Measurements from ENCODE around the gene STK32C. TPM values are rescaled to one million over a fixed set of nuclear protein-coding genes. Genes with fewer than 3 reads are reported as not detected.

STK32C gene
- total RNA-seq, 1 donor from 2014 or later, result 13.6 TPM

DNA sequence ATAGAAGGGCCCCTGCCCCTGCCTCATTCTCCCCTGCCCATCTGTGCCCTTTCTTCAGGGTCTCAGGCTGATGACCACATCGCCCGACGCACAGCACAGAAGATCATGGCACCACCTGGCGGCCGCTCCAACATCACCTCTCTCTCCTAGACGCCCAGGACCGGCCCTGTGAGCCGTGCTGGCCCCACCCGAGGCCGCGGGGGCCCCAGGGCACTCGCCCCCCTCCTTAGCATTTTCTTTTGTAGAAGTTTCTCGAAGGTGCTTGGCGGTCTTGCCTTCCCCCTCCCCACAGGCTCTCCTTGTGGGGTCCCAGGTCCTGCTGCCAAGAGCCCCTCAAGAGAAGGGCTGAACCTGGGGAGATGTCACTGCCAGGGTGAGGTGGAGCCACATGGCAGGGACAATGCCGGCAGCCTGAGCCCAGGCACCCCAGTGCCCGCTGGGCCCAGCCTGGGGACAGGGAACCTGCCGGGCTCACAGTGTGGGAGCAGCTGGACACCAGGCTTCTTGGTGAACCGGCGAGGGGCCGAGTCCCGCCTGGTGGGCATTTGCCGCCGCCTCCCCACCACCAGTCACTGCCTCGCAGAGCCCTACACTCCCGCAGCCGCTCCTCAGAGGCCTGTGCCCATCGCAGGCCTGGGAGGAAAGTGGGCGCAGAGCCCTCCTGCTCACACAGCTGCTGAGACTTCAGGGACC is 102.8 kb downstream of the STK32C start:
- Histone ChIP-seq H3K4me3 (ENCODE audit: insufficient read depth, low read depth, low read length) (no peak overlapping the region), H3K4me2 (ENCODE audit: low read length) (no peak overlapping the region), H3K79me2 (ENCODE audit: insufficient read depth, low read length) (no peaks in the 10 kb centered on the region), H3K27me3 (ENCODE audit: insufficient read depth, low read length) (no peaks in the 10 kb centered on the region), H2AFZ (ENCODE audit: low read depth, low read length) (no peak overlapping the region), H3K36me3 (ENCODE audit: insufficient read depth, low read length) (no peaks in the 10 kb centered on the region), H3K27ac (ENCODE audit: low read depth, low read length) (no peak overlapping the region), H4K20me1 (ENCODE audit: insufficient read depth, low read length) (no peaks in the 10 kb centered on the region), H3K9me3 (ENCODE audit: insufficient read depth, low read depth, low read length) (no peaks in the 10 kb centered on the region), H3K9ac (ENCODE audit: low read length) (no peak overlapping the region), H3K4me1 (ENCODE audit: insufficient read depth, low read length) (no peaks in the 10 kb centered on the region)
- TF ChIP-seq EZH2 (IDR thresholded peaks at IDR 0.05; ENCODE audit: insufficient read depth, low read length), result no peak
- TF ChIP-seq, protein P1, sequence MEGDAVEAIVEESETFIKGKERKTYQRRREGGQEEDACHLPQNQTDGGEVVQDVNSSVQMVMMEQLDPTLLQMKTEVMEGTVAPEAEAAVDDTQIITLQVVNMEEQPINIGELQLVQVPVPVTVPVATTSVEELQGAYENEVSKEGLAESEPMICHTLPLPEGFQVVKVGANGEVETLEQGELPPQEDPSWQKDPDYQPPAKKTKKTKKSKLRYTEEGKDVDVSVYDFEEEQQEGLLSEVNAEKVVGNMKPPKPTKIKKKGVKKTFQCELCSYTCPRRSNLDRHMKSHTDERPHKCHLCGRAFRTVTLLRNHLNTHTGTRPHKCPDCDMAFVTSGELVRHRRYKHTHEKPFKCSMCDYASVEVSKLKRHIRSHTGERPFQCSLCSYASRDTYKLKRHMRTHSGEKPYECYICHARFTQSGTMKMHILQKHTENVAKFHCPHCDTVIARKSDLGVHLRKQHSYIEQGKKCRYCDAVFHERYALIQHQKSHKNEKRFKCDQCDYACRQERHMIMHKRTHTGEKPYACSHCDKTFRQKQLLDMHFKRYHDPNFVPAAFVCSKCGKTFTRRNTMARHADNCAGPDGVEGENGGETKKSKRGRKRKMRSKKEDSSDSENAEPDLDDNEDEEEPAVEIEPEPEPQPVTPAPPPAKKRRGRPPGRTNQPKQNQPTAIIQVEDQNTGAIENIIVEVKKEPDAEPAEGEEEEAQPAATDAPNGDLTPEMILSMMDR (IDR thresholded peaks at IDR 0.05; ENCODE audit: insufficient read depth, low read depth, low read length), result no peak
- DNase-seq (ENCODE audit: low read depth) (no peak), FAIRE-seq (no peak)
- peaks cover 2% of the 10 kb centered on the region for H3K27me3 Mint-ChIP-seq (ENCODE audit: low read depth, unreplicated experiment)
- no peak overlapping the region for H3K4me3 Mint-ChIP-seq (ENCODE audit: unreplicated experiment)
- H3K9me3 Mint-ChIP-seq (ENCODE audit: unreplicated experiment), result no peaks in the 10 kb centered on the region
- H3K4me1 Mint-ChIP-seq (ENCODE audit: low read depth, unreplicated experiment), result no peaks in the 10 kb centered on the region
- peaks cover 6% of the 10 kb centered on the region for H3K36me3 Mint-ChIP-seq (ENCODE audit: low read depth, unreplicated experiment)
- H3K27ac Mint-ChIP-seq (ENCODE audit: unreplicated experiment), result no peak overlapping the region

DNA sequence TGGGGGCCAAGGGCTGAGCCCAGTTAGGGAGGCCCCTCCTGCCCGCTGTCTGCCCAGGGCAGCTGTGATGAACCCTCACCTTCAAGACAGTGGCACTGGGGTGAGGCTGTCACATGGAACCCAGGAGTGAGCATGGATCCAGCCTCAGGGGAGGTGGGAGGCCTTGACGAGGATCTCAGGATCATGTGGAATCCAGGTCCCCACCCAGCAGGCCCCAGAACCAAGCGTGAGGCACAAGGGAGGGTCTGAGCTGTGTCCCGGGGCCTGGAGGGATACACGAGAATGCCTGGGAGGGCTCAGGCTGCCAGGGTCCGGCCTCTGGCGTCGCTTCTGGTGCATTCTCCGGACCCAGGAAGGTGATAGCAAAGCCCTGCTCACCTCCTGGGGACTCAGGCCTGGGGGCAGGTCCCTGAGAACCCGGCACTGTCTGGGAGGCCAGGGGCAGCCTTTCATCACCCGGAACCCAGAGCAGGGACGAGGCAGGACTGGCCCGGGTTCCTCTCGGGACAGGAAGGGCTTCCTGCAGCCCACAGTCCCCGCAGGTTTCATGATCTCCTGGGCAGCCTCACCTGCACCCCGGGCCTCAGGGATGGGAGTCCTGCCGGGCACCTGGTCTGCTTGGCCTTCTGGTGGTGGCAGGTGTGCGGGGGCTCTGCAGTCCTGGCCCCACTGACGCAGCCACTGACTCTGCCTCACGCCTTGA is 103.5 kb downstream of the STK32C start:
- no peak for DNase-seq (ENCODE audit: low read depth)
- no peak for TF ChIP-seq EZH2 (IDR thresholded peaks at IDR 0.05; ENCODE audit: insufficient read depth, low read length)
- TF ChIP-seq, protein P1 (IDR thresholded peaks at IDR 0.05; ENCODE audit: insufficient read depth, low read depth, low read length), result no peak
- no peaks in the 10 kb centered on the region for H3K4me1 ChIP-seq (ENCODE audit: insufficient read depth, low read length)
- H3K9me3 ChIP-seq (ENCODE audit: insufficient read depth, low read depth, low read length), result no peaks in the 10 kb centered on the region
- H3K4me2 ChIP-seq (ENCODE audit: low read length), result no peak overlapping the region
- H4K20me1 ChIP-seq (ENCODE audit: insufficient read depth, low read length), result no peaks in the 10 kb centered on the region
- no peaks in the 10 kb centered on the region for H3K79me2 ChIP-seq (ENCODE audit: insufficient read depth, low read length)
- no peak overlapping the region for H3K27ac ChIP-seq (ENCODE audit: low read depth, low read length)
- peaks cover 6% of the 10 kb centered on the region for H3K36me3 Mint-ChIP-seq (ENCODE audit: low read depth, unreplicated experiment)
- H3K27me3 Mint-ChIP-seq (ENCODE audit: low read depth, unreplicated experiment), result no peaks in the 10 kb centered on the region
- no peak overlapping the region for H3K4me3 ChIP-seq (ENCODE audit: insufficient read depth, low read depth, low read length)
- H3K36me3 ChIP-seq (ENCODE audit: insufficient read depth, low read length), result no peaks in the 10 kb centered on the region
- no peak overlapping the region for H3K27ac Mint-ChIP-seq (ENCODE audit: unreplicated experiment)
- no peak overlapping the region for H2AFZ ChIP-seq (ENCODE audit: low read depth, low read length)
- no peaks in the 10 kb centered on the region for H3K9me3 Mint-ChIP-seq (ENCODE audit: unreplicated experiment)
- H3K4me1 Mint-ChIP-seq (ENCODE audit: low read depth, unreplicated experiment), result no peaks in the 10 kb centered on the region
- FAIRE-seq, result no peak
- no peaks in the 10 kb centered on the region for H3K27me3 ChIP-seq (ENCODE audit: insufficient read depth, low read length)
- H3K9ac ChIP-seq (ENCODE audit: low read length), result no peak overlapping the region
- H3K4me3 Mint-ChIP-seq (ENCODE audit: unreplicated experiment), result no peak overlapping the region
